HCT116 (cell line): ENCODE measurements around the gene SLC12A7. TPM values are rescaled to one million over a fixed set of nuclear protein-coding genes. Genes with fewer than 3 reads are reported as not detected.

Source experiments
- ATAC-seq: fragments of 200-7000 bp; cut with Tn5 transposase; 2 replicates; pipeline ENCODE4 v1.9.1; 2020; ENCODE audit warnings: mild to moderate bottlenecking, moderate library complexity
- BruUV-seq: library from RNA; stranded (reverse); fragments of 400-500 nt; replicated peaks from 2 replicates; lab custom pipeline; 2021; lab: Mats Ljungman, UMichigan
- CTCF ChIA-PET: fragments of 300-600 bp; sonication (Branson Sonifier 250); formaldehyde crosslinking; loops from one replicate; lab custom pipeline; 2021; ENCODE audit warnings: antibody characterized with exemption; lab: Charles Lee
- POLR2A ChIA-PET: fragments of 300-600, 350-600 bp; sonication (Branson Sonifier 250); formaldehyde crosslinking; loops from one replicate; lab custom pipeline; 2021; ENCODE audit warnings: antibody characterized with exemption; lab: Charles Lee
- RAD21 ChIA-PET, 2 experiments: fragments of 300-600 bp; sonication (Branson Sonifier 250); formaldehyde crosslinking; loops; one replicate each; lab custom pipeline; 2023; ENCODE audit warnings: low total read pairs in 2 of 2; ENCODE audit not compliant: uncharacterized antibody in 2 of 2, unreplicated experiment in 2 of 2, low non-redundant PET in 1 of 2; lab: Charles Lee
- DNase-seq: peaks from one replicate; pipeline ENCODE4 v3.0.0-alpha.2; 2010; ENCODE audit warnings: low read depth, low spot score
- H2AFZ ChIP-seq: fragments of 200-600 bp; shearing (Covaris generic), sonication (generic); 2 replicates; pipeline ENCODE4 v1.6.1; 2017; ENCODE audit warnings: low read depth, mixed run types, mixed read lengths, antibody characterized with exemption, low read length; ENCODE audit not compliant: poor library complexity, severe bottlenecking
- H3K27ac ChIP-seq: 2 replicates; pipeline ENCODE4 v1.5.1; 2012; ENCODE audit warnings: low read depth, low read length
- H3K27me3 ChIP-seq: fragments of 200-600 bp; sonication (generic); 2 replicates; pipeline ENCODE4 v1.6.1; 2016; ENCODE audit warnings: mixed run types, low read length, mixed read lengths; ENCODE audit not compliant: insufficient read depth
- H3K36me3 ChIP-seq, 2 experiments: fragments of 200-500 bp in 1 of 2; fragments of 200-600 bp in 1 of 2; sonication (Bioruptor generic) in 1 of 2; sonication (generic) in 1 of 2; 2 replicates each; pipeline versions ENCODE4 v1.5.1 to v1.6.1; 2014 to 2016; ENCODE audit warnings: low read length in 2 of 2, inconsistent platforms in 1 of 2, mixed read lengths in 1 of 2, mixed run types in 1 of 2; ENCODE audit not compliant: insufficient read depth in 2 of 2, control insufficient read depth in 1 of 2
- H3K4me1 ChIP-seq, 2 experiments: fragments of 200-600 bp in 1 of 2; sonication (generic) in 1 of 2; 2 replicates each; pipeline versions ENCODE4 v1.5.1 to v1.6.1; 2012 to 2017; ENCODE audit warnings: low read length in 2 of 2, inconsistent platforms in 1 of 2, mild to moderate bottlenecking in 1 of 2, mixed read lengths in 1 of 2, mixed run types in 1 of 2, moderate library complexity in 1 of 2; ENCODE audit not compliant: insufficient read depth in 2 of 2, control insufficient read depth in 1 of 2
- H3K4me2 ChIP-seq: fragments of 200-600 bp; sonication (generic); 2 replicates; pipeline ENCODE4 v1.6.1; 2017; ENCODE audit warnings: mixed run types, low read length, mixed read lengths
- H3K4me3 ChIP-seq, 2 experiments: fragments of 200-600 bp in 1 of 2; sonication (generic) in 1 of 2; replicated peaks in 1 of 2; 2 replicates each; pipeline ENCODE4 v1.5.1; 2011 to 2016; ENCODE audit warnings: low read length in 2 of 2, control low read depth in 1 of 2, low read depth in 1 of 2, mild to moderate bottlenecking in 1 of 2, mixed read lengths in 1 of 2, mixed run types in 1 of 2
- H3K79me2 ChIP-seq: fragments of 200-600 bp; sonication (generic); 2 replicates; pipeline ENCODE4 v1.6.1; 2017; ENCODE audit warnings: mild to moderate bottlenecking, mixed run types, low read length, moderate library complexity, mixed read lengths; ENCODE audit not compliant: insufficient read depth
- H3K9ac ChIP-seq: fragments of 200-600 bp; sonication (generic); 2 replicates; pipeline ENCODE4 v1.6.1; 2016; ENCODE audit warnings: low read length, mixed read lengths
- H3K9me2 ChIP-seq: fragments of 200-600 bp; sonication (generic), shearing (Covaris generic); 2 replicates; pipeline ENCODE4 v1.6.1; 2017; ENCODE audit warnings: mixed run types, mild to moderate bottlenecking, moderate library complexity; ENCODE audit not compliant: insufficient read depth
- H3K9me3 ChIP-seq, 2 experiments: fragments of 200-500 bp in 1 of 2; fragments of 200-600 bp in 1 of 2; sonication (Bioruptor generic) in 1 of 2; sonication (generic) in 1 of 2; 2 replicates each; pipeline ENCODE4 v1.6.1; 2014 to 2017; ENCODE audit warnings: low read length in 2 of 2, mixed read lengths in 2 of 2, inconsistent platforms in 1 of 2, low read depth in 1 of 2, mild to moderate bottlenecking in 1 of 2, mixed run types in 1 of 2, moderate library complexity in 1 of 2; ENCODE audit not compliant: control insufficient read depth in 1 of 2, insufficient read depth in 1 of 2
- H4K20me1 ChIP-seq: fragments of 200-600 bp; sonication (generic), shearing (Covaris generic); 2 replicates; pipeline ENCODE4 v1.6.1; 2017; ENCODE audit warnings: mixed run types, mild to moderate bottlenecking, moderate library complexity; ENCODE audit not compliant: insufficient read depth
- CEBPB ChIP-seq: IDR thresholded peaks from 2 replicates; pipeline ENCODE4 v1.6.1; 2012; ENCODE audit warnings: low read depth
- EGR1 ChIP-seq: IDR thresholded peaks from 2 replicates; pipeline ENCODE4 v1.6.1; 2012; ENCODE audit warnings: low read depth
- EZH2 ChIP-seq: fragments of 200-600 bp; sonication (generic); IDR thresholded peaks from 2 replicates; pipeline ENCODE4 v1.6.1; 2017; ENCODE audit warnings: antibody characterized with exemption, mixed run types
- EZH2phosphoT487 ChIP-seq: fragments of 200-600 bp; IDR thresholded peaks from 2 replicates; pipeline ENCODE4 v1.6.1; 2018; ENCODE audit warnings: antibody characterized with exemption, borderline replicate concordance
- POLR2A ChIP-seq: IDR thresholded peaks from 2 replicates; pipeline ENCODE4 v1.7.0; 2011; ENCODE audit warnings: borderline replicate concordance; ENCODE audit not compliant: insufficient read depth, insufficient read length; ENCODE audit errors: extremely low read depth
- RAD21 ChIP-seq: IDR thresholded peaks from 2 replicates; pipeline ENCODE4 v1.6.1; 2012; ENCODE audit warnings: low read depth, mild to moderate bottlenecking
- SIN3A ChIP-seq: IDR thresholded peaks from 2 replicates; pipeline ENCODE4 v1.6.1; 2012; ENCODE audit warnings: low read depth
- SP1 ChIP-seq: IDR thresholded peaks from 2 replicates; pipeline ENCODE4 v1.6.1; 2012; ENCODE audit warnings: low read depth
- ZFX ChIP-seq: fragments of 450-650 bp; IDR thresholded peaks from 2 replicates; pipeline ENCODE4 v1.6.1; 2017
- intact Hi-C: fragments of 100-400 bp; cut with micrococcal nuclease; formaldehyde crosslinking; loops from 2 replicates; pipeline ENCODE4 v1.10.0; 2022
- total RNA-seq: library from RNA; stranded (reverse); gene quantifications from one replicate; pipeline ENCODE4 v1.2.1, GENCODE V29; 2021; ENCODE audit not compliant: unreplicated experiment
- TF ChIP-seq, protein P1 (sequence below), 3 experiments: fragments of 200-600 bp in 1 of 3; sonication (generic) in 1 of 3; IDR thresholded peaks in 2 of 3; conservative IDR thresholded peaks in 1 of 3; 2 replicates each; pipeline ENCODE4 v1.5.1; 2012 to 2017; ENCODE audit warnings: low read depth in 2 of 3, low read length in 2 of 3, antibody characterized with exemption in 1 of 3, borderline replicate concordance in 1 of 3, control low read depth in 1 of 3, mild to moderate bottlenecking in 1 of 3, mixed read lengths in 1 of 3, mixed run types in 1 of 3, moderate library complexity in 1 of 3; ENCODE audit not compliant: insufficient read depth in 1 of 3
- TF ChIP-seq, protein P2 (sequence below): IDR thresholded peaks from 2 replicates; pipeline ENCODE4 v1.6.1; 2012

SLC12A7 gene
- total RNA-seq, 1 experiment from 2014 or later: 29.6 TPM

DNA sequence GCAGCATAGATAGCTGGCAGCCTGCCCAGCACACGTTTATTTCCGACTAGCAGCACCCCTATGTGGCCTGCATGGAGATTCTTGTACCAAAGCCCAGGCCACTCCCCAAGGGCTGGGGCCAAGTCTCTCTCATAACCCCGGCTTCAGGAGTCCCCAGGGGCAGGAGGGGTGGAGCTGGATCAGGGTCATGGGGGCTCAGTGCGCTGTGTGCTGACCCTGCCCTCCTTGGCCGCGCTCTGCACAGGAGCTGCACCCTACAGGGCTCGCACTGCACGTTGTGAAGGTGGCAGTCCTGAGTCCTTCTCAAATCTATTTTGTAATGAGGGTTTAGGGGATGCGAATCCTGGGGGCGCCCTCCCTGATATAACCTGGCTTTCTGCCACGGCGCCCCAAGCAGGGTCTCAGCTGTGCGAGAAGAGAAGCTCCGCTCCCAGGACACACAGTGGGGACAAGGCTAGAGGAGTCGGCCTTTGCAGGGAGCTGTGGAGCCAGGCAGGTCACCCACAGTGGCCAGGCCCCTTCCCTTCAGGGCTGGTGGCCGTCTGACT, 74.7 kb downstream of the SLC12A7 start (continued):
- TF ChIP-seq, protein P1, sequence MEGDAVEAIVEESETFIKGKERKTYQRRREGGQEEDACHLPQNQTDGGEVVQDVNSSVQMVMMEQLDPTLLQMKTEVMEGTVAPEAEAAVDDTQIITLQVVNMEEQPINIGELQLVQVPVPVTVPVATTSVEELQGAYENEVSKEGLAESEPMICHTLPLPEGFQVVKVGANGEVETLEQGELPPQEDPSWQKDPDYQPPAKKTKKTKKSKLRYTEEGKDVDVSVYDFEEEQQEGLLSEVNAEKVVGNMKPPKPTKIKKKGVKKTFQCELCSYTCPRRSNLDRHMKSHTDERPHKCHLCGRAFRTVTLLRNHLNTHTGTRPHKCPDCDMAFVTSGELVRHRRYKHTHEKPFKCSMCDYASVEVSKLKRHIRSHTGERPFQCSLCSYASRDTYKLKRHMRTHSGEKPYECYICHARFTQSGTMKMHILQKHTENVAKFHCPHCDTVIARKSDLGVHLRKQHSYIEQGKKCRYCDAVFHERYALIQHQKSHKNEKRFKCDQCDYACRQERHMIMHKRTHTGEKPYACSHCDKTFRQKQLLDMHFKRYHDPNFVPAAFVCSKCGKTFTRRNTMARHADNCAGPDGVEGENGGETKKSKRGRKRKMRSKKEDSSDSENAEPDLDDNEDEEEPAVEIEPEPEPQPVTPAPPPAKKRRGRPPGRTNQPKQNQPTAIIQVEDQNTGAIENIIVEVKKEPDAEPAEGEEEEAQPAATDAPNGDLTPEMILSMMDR (IDR thresholded peaks at IDR 0.05 in 2 of 3, conservative IDR thresholded peaks at IDR 0.05 in 1 of 3; ENCODE audit: borderline replicate concordance in 1 of 3, insufficient read depth in 1 of 3, low read depth in 2 of 3, low read length in 2 of 3): no peak
- TF ChIP-seq EZH2phosphoT487 (no peak), SP1 (no peak), ZFX (no peak), SIN3A (no peak), EGR1 (no peak), POLR2A (no peak)
- TF ChIP-seq, protein P2, sequence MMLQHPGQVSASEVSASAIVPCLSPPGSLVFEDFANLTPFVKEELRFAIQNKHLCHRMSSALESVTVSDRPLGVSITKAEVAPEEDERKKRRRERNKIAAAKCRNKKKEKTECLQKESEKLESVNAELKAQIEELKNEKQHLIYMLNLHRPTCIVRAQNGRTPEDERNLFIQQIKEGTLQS: no peak

DNA sequence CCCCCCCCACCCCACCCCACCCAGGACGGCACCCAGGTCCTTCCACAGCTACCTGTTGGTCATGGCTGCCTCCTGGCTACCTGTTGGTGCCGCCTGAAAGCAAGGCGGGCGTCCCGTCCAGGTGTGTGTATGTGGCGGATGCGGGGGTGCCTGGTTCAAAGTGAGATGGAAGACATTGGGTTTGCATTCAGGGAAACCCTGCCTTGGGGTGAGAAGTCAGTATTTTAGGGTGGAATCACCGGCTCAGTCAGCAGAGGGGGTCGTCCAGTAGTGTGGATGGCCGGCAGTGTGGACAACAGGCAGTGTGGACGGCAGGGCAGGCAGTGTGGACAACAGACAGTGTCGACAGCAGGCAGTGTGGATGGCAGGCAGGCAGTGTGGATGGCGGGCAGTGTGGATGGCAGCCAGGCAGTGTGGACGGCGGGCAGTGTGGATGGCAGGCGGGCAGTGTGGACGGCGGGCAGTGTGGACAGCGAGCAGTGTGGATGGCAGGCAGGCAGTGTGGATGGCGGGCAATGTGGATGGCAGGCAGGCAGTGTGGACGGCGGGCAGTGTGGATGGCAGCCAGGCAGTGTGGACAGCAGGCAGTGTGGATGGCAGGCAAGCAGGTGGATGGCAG, 75.2 kb downstream of the SLC12A7 start:
- no peaks in the 10 kb centered on the region for H3K4me1 ChIP-seq
- H3K4me2 ChIP-seq: no peak overlapping the region
- intact Hi-C loops: no loop called here
- RAD21 ChIA-PET: no interaction called here
- no TSS peak for BruUV-seq
- H2AFZ ChIP-seq: no peak overlapping the region
- TF ChIP-seq RAD21: no peak
- TF ChIP-seq EZH2: no peak
- no peak for TF ChIP-seq CEBPB
- TF ChIP-seq, all 23 proteins: peak for 0
- ChIA-PET POLR2A (no interaction called here), CTCF (no interaction called here)
- Histone ChIP-seq H3K79me2 (no peaks in the 10 kb centered on the region), H3K27me3 (no peaks in the 10 kb centered on the region), H3K9ac (no peak overlapping the region), H3K4me3 (no peak overlapping the region), H3K36me3 (no peaks in the 10 kb centered on the region), H3K9me2 (no peaks in the 10 kb centered on the region), H4K20me1 (no peaks in the 10 kb centered on the region), H3K9me3 (no peaks in the 10 kb centered on the region), H3K27ac (no peak overlapping the region)
- ATAC-seq: no peak
- no peak for DNase-seq
